A549 (cell line): ENCODE measurements around the gene TEAD2. TPM values are rescaled to one million over a fixed set of nuclear protein-coding genes. Genes with fewer than 3 reads are reported as not detected.
A peak's percentile ranks its signal among the peaks of the same experiment; 100 is the strongest.

Experiments used
- ATAC-seq, 2 experiments: fragments of 200-7000 bp in 1 of 2; fragments of >200 bp in 1 of 2; cut with Nextera tagmentation in 1 of 2; cut with Tn5 transposase in 1 of 2; 3 replicates each; pipeline versions ENCODE4 v1.8.0 to v1.9.1; 2018 to 2020; ENCODE audit warnings: mild to moderate bottlenecking in 1 of 2, moderate library complexity in 1 of 2
- CTCF ChIA-PET: fragments of 300-600 bp; sonication (Branson Sonifier 250); formaldehyde crosslinking; extraction: SDS; loops from one replicate; lab custom pipeline; 2021; ENCODE audit warnings: antibody characterized with exemption, inconsistent platforms; lab: Yijun Ruan, JAX
- POLR2A ChIA-PET: fragments of 350-600 bp; formaldehyde crosslinking; extraction: SDS; loops from one replicate; lab custom pipeline; 2021; ENCODE audit warnings: antibody characterized with exemption, inconsistent platforms; lab: Yijun Ruan, JAX
- DNase-seq, 2 experiments: peaks; one replicate each; pipeline versions ENCODE4 v3.0.0 to v3.0.0-alpha.2; 2011 to 2016; ENCODE audit warnings: low read depth in 1 of 2, low spot score in 1 of 2
- FAIRE-seq: peaks from 2 replicates; lab custom pipeline; 2011; peaks lifted over from hg19 to GRCh38; lab: Jason Lieb, UNC
- H3K27ac ChIP-seq, 2 experiments: fragments of >200 bp; sonication (Bioruptor Twin); formaldehyde crosslinking; 3 replicates each; pipeline ENCODE4 v1.5.1; 2016 to 2017
- H3K4me1 ChIP-seq: fragments of >200 bp; sonication (Bioruptor Twin); formaldehyde crosslinking; 3 replicates; pipeline ENCODE4 v1.6.1; 2016
- H3K4me2 ChIP-seq: fragments of >200 bp; sonication (Bioruptor Twin); formaldehyde crosslinking; 3 replicates; pipeline ENCODE4 v1.6.1; 2016
- H3K4me3 ChIP-seq: fragments of >200 bp; sonication (Bioruptor Twin); formaldehyde crosslinking; 3 replicates; pipeline ENCODE4 v1.5.1; 2016
- H3K9me3 ChIP-seq: fragments of >200 bp; sonication (Bioruptor Twin); formaldehyde crosslinking; 3 replicates; pipeline ENCODE4 v1.6.1; 2016
- BHLHE40 ChIP-seq: IDR thresholded peaks from 2 replicates; pipeline ENCODE4 v1.6.1; 2012; ENCODE audit warnings: low read depth, low read length, inconsistent platforms
- CEBPB ChIP-seq, 2 experiments: fragments of >200 bp in 1 of 2; sonication (Bioruptor Twin) in 1 of 2; formaldehyde crosslinking in 1 of 2; IDR thresholded peaks; 2 replicates each; pipeline ENCODE4 v1.6.1; 2012 to 2016
- E2F6 ChIP-seq: IDR thresholded peaks from 2 replicates; pipeline ENCODE4 v1.6.1; 2012; ENCODE audit warnings: low read depth, borderline replicate concordance
- HOXB5 ChIP-seq: fragments of 250-450 bp; sonication (Bioruptor Pico); IDR thresholded peaks from 2 replicates; pipeline ENCODE4 v1.5.0; 2020; ENCODE audit warnings: mild to moderate bottlenecking, moderate library complexity
- JUN ChIP-seq, 2 experiments: fragments of >200 bp; sonication (Bioruptor Twin); formaldehyde crosslinking; IDR thresholded peaks; 2 replicates in 1 of 2; 3 replicates in 1 of 2; pipeline ENCODE4 v1.6.1; 2016 to 2017
- JUNB ChIP-seq: fragments of >200 bp; sonication (Bioruptor Twin); formaldehyde crosslinking; IDR thresholded peaks from 2 replicates; pipeline ENCODE4 v1.6.1; 2016
- MAZ ChIP-seq: fragments of 150-350 bp; IDR thresholded peaks from 2 replicates; pipeline ENCODE4 v1.6.1; 2014; ENCODE audit warnings: antibody characterized with exemption, low read depth, low read length, borderline replicate concordance
- PHF8 ChIP-seq: fragments of 200-600 bp; sonication (generic); IDR thresholded peaks from 2 replicates; pipeline ENCODE4 v1.6.1; 2016; ENCODE audit warnings: low read depth, mild to moderate bottlenecking, antibody characterized with exemption, moderate library complexity, borderline replicate concordance
- POLR2A ChIP-seq: IDR thresholded peaks from 2 replicates; pipeline ENCODE4 v1.6.1; 2012; ENCODE audit warnings: mild to moderate bottlenecking, low read length
- RAD21 ChIP-seq, 2 experiments: fragments of >200 bp in 1 of 2; sonication (Bioruptor Twin) in 1 of 2; formaldehyde crosslinking in 1 of 2; IDR thresholded peaks in 1 of 2; conservative IDR thresholded peaks in 1 of 2; 2 replicates in 1 of 2; 3 replicates in 1 of 2; pipeline ENCODE4 v1.6.1; 2012 to 2018; ENCODE audit warnings: inconsistent platforms in 1 of 2
- RFX5 ChIP-seq: fragments of 450-650 bp; IDR thresholded peaks from 2 replicates; pipeline ENCODE4 v1.7.1; 2014; ENCODE audit warnings: antibody characterized with exemption, mild to moderate bottlenecking, moderate library complexity
- RNF2 ChIP-seq: fragments of 200-600 bp; sonication (generic); IDR thresholded peaks from 2 replicates; pipeline ENCODE4 v1.6.1; 2016; ENCODE audit warnings: low read depth, mild to moderate bottlenecking, antibody characterized with exemption, moderate library complexity, borderline replicate concordance
- TFCP2L1 ChIP-seq: fragments of 250-450 bp; sonication (Bioruptor Pico); IDR thresholded peaks from 2 replicates; pipeline ENCODE4 v1.5.0; 2021; ENCODE audit warnings: mild to moderate bottlenecking
- USF2 ChIP-seq: fragments of 450-650 bp; IDR thresholded peaks from 2 replicates; pipeline ENCODE4 v1.6.1; 2014; ENCODE audit warnings: antibody characterized with exemption
- ZFP36 ChIP-seq: fragments of 450-650 bp; IDR thresholded peaks from 2 replicates; pipeline ENCODE4 v1.6.1; 2014; ENCODE audit warnings: borderline replicate concordance; ENCODE audit not compliant: partially characterized antibody
- WGBS: methylation state at CpG from one replicate; pipeline ENCODE4 v1.1.6; 2017; ENCODE audit errors: missing lambda C conversion rate; 5-methylcytosine and 5-hydroxymethylcytosine counted together
- polyA plus RNA-seq, 4 experiments: library from polyadenylated mRNA; depleted of rRNA in 3 of 4; stranded (reverse); fragments of >200 nt; fragmentation: RNase III in 1 of 4; extraction: RNeasy Plus Mini Kit Qiagen cat#74134 plus additional on column Dnase treatment in 1 of 4; gene quantifications; 2 replicates in 3 of 4; 3 replicates in 1 of 4; pipeline ENCODE4 v1.2.3, GENCODE V29; 2011 to 2017
- TF ChIP-seq, protein P1 (sequence below): fragments of 250-450 bp; sonication (Bioruptor Pico); IDR thresholded peaks from 2 replicates; pipeline ENCODE4 v1.5.0; 2021; ENCODE audit warnings: mild to moderate bottlenecking, moderate library complexity, borderline replicate concordance

TEAD2 gene
- polyA plus RNA-seq, 2 of the 4 experiments (the other 2 are of a cell fraction): 15.9 to 25.3 TPM

DNA sequence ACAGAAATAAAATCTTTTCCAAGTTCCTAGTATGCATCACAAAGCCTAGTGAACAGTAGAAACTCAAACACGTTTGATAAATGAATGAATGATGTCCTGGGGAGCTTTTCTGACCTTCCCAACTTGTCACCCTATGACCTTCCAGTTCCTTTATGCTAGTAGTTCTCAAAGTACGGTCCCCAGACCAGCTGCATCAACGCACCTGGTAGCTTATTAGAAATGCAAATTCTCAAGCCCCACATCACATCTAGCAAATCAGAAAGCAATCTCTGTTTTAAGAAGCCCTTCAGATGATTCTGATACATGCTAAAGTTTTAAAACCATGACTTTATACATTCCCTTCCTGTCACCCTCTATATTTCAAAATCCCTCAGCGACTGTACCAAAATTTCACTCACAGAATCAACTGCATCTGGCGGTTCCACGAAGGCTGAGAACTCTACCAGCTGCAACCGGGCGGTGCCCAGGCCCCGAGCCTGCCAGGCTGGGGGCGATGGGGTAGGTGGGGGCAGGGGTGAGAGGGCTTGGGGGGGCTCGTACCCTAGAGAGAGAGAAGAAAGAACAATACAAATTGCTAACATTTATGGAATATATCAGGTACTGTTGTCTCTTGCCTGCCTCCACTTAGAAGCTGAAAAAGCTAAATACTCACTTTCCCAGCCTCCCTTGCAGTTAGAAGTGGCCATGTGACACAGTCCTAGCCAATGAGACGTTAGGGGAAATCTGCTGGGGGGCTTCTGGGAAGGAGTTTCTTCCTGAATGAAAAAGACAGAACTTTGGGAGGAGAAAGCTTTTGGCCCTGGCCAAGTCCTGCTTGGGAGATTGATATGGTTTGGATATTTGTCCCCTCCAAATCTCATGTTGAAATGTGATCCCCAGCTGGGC is 13.7 kb downstream of the TEAD2 start:
- peak; percentile 28; the same call in 1 of the 2 replicates for TF ChIP-seq USF2
- no peak for TF ChIP-seq RAD21 (conservative IDR thresholded peaks at IDR 0.05 in 1 of 2, IDR thresholded peaks at IDR 0.05 in 1 of 2)
- POLR2A ChIA-PET: no interaction called here
- no peaks in the 10 kb centered on the region for H3K4me1 ChIP-seq
- CTCF ChIA-PET: interaction anchor here (0.8 to 2.6 kb wide), 8 partner anchors 9 to 123 kb away, joined by 4 to 8 read pairs (median 5); partner anchors contain the start of gene CD37
- H3K9me3 ChIP-seq: peaks cover 8% of the 10 kb centered on the region; the same call in 2 of the 3 replicates
- DNase-seq (no peak), ATAC-seq (no peak), FAIRE-seq (no peak)
- no peak overlapping the region for H3K4me2 ChIP-seq
- H3K4me3 ChIP-seq: no peak overlapping the region
- H3K27ac ChIP-seq: no peak overlapping the region
- WGBS: 89% methylated on average over 11 of the region's 12 CpGs

DNA sequence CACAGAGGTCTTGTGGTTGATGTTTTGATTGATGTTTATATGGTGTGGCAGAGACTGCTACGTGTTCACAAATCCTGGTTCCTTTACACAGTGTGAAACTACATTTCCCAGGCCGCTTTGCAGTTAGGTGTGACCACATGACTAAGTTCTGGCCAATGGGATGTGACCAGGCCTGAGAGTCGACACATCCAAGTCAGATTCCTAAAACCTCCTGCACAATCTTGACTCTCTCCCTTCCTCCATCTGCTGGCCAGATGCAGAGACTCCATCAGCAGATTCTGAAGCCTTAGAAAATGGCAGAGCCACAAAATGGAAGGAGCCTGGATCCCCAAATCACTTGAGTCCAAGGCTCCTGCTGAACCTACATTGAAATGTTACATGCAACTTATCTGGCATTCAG is 14.4 kb downstream of the TEAD2 start:
- no peak for TF ChIP-seq JUNB
- TF ChIP-seq TFCP2L1: no peak
- TF ChIP-seq USF2: peak; percentile 74
- no peak for TF ChIP-seq PHF8
- TF ChIP-seq, protein P1, sequence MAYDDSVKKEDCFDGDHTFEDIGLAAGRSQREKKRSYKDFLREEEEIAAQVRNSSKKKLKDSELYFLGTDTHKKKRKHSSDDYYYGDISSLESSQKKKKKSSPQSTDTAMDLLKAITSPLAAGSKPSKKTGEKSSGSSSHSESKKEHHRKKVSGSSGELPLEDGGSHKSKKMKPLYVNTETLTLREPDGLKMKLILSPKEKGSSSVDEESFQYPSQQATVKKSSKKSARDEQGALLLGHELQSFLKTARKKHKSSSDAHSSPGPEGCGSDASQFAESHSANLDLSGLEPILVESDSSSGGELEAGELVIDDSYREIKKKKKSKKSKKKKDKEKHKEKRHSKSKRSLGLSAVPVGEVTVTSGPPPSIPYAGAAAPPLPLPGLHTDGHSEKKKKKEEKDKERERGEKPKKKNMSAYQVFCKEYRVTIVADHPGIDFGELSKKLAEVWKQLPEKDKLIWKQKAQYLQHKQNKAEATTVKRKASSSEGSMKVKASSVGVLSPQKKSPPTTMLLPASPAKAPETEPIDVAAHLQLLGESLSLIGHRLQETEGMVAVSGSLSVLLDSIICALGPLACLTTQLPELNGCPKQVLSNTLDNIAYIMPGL (CRISPR knock-in tag): no peak
- TF ChIP-seq CEBPB (IDR thresholded peaks at IDR 0.05): no peak
- Histone ChIP-seq H3K27ac (no peak overlapping the region), H3K4me2 (no peak overlapping the region), H3K9me3 (peaks cover 8% of the 10 kb centered on the region; the same call in 2 of the 3 replicates), H3K4me3 (no peak overlapping the region), H3K4me1 (no peaks in the 10 kb centered on the region)
- peak; percentile 88 to 97 for ATAC-seq
- peak; percentile 81 to 92 for DNase-seq
- WGBS: 61% methylated on average over 3 of the region's 3 CpGs
- ChIA-PET POLR2A (no interaction called here), CTCF (interaction anchor here (0.8 to 2.6 kb wide), 8 partner anchors 8 to 123 kb away, joined by 4 to 8 read pairs (median 6); partner anchors contain the start of gene CD37)
- FAIRE-seq: peak; percentile 89

- TF ChIP-seq RNF2 (no peak), CEBPB (IDR thresholded peaks at IDR 0.05) (no peak), POLR2A (no peak), RFX5 (no peak), MAZ (no peak), BHLHE40 (no peak), E2F6 (no peak), JUN (IDR thresholded peaks at IDR 0.05) (no peak), HOXB5 (CRISPR knock-in tag) (no peak), ZFP36 (no peak)
- TF ChIP-seq, protein P1 (CRISPR knock-in tag): no peak
- Histone ChIP-seq H3K9me3 (peaks cover 8% of the 10 kb centered on the region; the same call in 2 of the 3 replicates), H3K4me3 (no peak overlapping the region), H3K4me2 (no peak overlapping the region), H3K27ac (no peak overlapping the region), H3K4me1 (no peaks in the 10 kb centered on the region)
- FAIRE-seq (no peak), ATAC-seq (peak; percentile 23 to 27; a peak in 3 of 6 replicates), DNase-seq (no peak)
- ChIA-PET POLR2A (no interaction called here), CTCF (interaction anchor here (0.7 to 2.6 kb wide), 6 partner anchors 12 to 119 kb away, joined by 3 to 8 read pairs (median 6); partner anchors contain the start of gene CD37)
- WGBS: 95% methylated on average over 15 of the region's 15 CpGs
Measured at GRCh38 chr19:49347191-49347590, 15.0 kb downstream of the TEAD2 start.
